ENCODE measurements around the gene ST7.

GRCh38 chr7:117092785-117093184 is 139.5 kb downstream of the ST7 start:
- TF ChIP-seq CTCF (conservative IDR thresholded peaks at IDR 0.05 in 1 of 2, IDR thresholded peaks at IDR 0.05 in 1 of 2; ENCODE audit: low read depth in 1 of 2, low read length in 2 of 2), result no peak
- no peak for TF ChIP-seq EZH2 (IDR thresholded peaks at IDR 0.05; ENCODE audit: low read length, missing control alignments)

Measured in fibroblast of lung (primary cell).